Effector memory CD4-positive, alpha-beta T cell (primary cell): Measurements from ENCODE around the gene ARHGAP26.

Source experiments
- DNase-seq, 3 donors: peaks; one replicate each; pipeline ENCODE4 v3.0.0-alpha.2; 2020
- H3K27ac ChIP-seq: 2 replicates; pipeline ENCODE4 v1.7.0; 2013; ENCODE audit warnings: mild to moderate bottlenecking, low read length, moderate library complexity; ENCODE audit not compliant: insufficient read depth, poor library complexity, severe bottlenecking
- H3K27me3 ChIP-seq: replicated peaks from 2 replicates; pipeline ENCODE4 v1.7.0; 2013; ENCODE audit warnings: mild to moderate bottlenecking, low read length; ENCODE audit not compliant: insufficient read depth, control insufficient read depth, poor library complexity, severe bottlenecking
- H3K36me3 ChIP-seq: 2 replicates; pipeline ENCODE4 v1.7.0; 2013; ENCODE audit warnings: mild to moderate bottlenecking, low read length, moderate library complexity; ENCODE audit not compliant: control insufficient read depth, insufficient read depth
- H3K4me1 ChIP-seq: 2 replicates; pipeline ENCODE4 v1.7.0; 2013; ENCODE audit warnings: low read length, mild to moderate bottlenecking; ENCODE audit not compliant: control insufficient read depth, insufficient read depth, poor library complexity, severe bottlenecking
- H3K4me3 ChIP-seq: 2 replicates; pipeline ENCODE4 v1.7.0; 2013; ENCODE audit warnings: low read length, low read depth, mild to moderate bottlenecking; ENCODE audit not compliant: insufficient read depth, poor library complexity, severe bottlenecking
- H3K9me3 ChIP-seq: 2 replicates; pipeline ENCODE4 v1.7.0; 2013; ENCODE audit warnings: mild to moderate bottlenecking, low read length, moderate library complexity; ENCODE audit not compliant: control insufficient read depth

Gene ARHGAP26

GRCh38 chr5:142736247-142736632 is 33.9 kb upstream of the ARHGAP26 start:
- H3K4me1 ChIP-seq, result no peaks in the 10 kb centered on the region
- H3K36me3 ChIP-seq, result no peaks in the 10 kb centered on the region
- H3K4me3 ChIP-seq, result no peak overlapping the region
- no peak overlapping the region for H3K27ac ChIP-seq
- DNase-seq, result no peak
- H3K9me3 ChIP-seq, result no peaks in the 10 kb centered on the region
- no peaks in the 10 kb centered on the region for H3K27me3 ChIP-seq

GRCh38 chr5:142737179-142737578 is 33.0 kb upstream of the ARHGAP26 start:
- Histone ChIP-seq H3K27me3 (no peaks in the 10 kb centered on the region), H3K36me3 (no peaks in the 10 kb centered on the region), H3K9me3 (no peaks in the 10 kb centered on the region), H3K27ac (no peak overlapping the region), H3K4me1 (no peaks in the 10 kb centered on the region), H3K4me3 (no peak overlapping the region)
- no peak for DNase-seq

GRCh38 chr5:142740474-142741242 is 29.5 kb upstream of the ARHGAP26 start:
- Histone ChIP-seq H3K36me3 (no peaks in the 10 kb centered on the region), H3K27me3 (no peaks in the 10 kb centered on the region), H3K27ac (no peak overlapping the region), H3K4me3 (no peak overlapping the region), H3K4me1 (no peaks in the 10 kb centered on the region), H3K9me3 (no peaks in the 10 kb centered on the region)
- DNase-seq, result no peak

GRCh38 chr5:142743592-142744441 is 26.4 kb upstream of the ARHGAP26 start:
- Histone ChIP-seq H3K27me3 (no peaks in the 10 kb centered on the region), H3K9me3 (no peaks in the 10 kb centered on the region), H3K36me3 (no peaks in the 10 kb centered on the region), H3K4me1 (no peaks in the 10 kb centered on the region), H3K27ac (no peak overlapping the region), H3K4me3 (no peak overlapping the region)
- DNase-seq, result no peak

GRCh38 chr5:142745268-142745667 is 24.9 kb upstream of the ARHGAP26 start:
- Histone ChIP-seq H3K27ac (no peak overlapping the region), H3K36me3 (no peaks in the 10 kb centered on the region), H3K4me1 (no peaks in the 10 kb centered on the region), H3K27me3 (no peaks in the 10 kb centered on the region), H3K4me3 (no peak overlapping the region), H3K9me3 (no peaks in the 10 kb centered on the region)
- DNase-seq, result no peak

- no peak for DNase-seq
- Histone ChIP-seq H3K9me3 (no peaks in the 10 kb centered on the region), H3K27ac (no peak overlapping the region)
Observed at GRCh38 chr5:142746532-142747433, 23.4 kb upstream of the ARHGAP26 start.

GRCh38 chr5:142748132-142748531 is 22.0 kb upstream of the ARHGAP26 start:
- no peaks in the 10 kb centered on the region for H3K36me3 ChIP-seq
- H3K4me1 ChIP-seq, result no peaks in the 10 kb centered on the region
- no peaks in the 10 kb centered on the region for H3K9me3 ChIP-seq
- no peaks in the 10 kb centered on the region for H3K27me3 ChIP-seq
- no peak overlapping the region for H3K4me3 ChIP-seq
- DNase-seq, result no peak
- no peak overlapping the region for H3K27ac ChIP-seq

More at GRCh38 chr5:142746532-142747433, 23.4 kb upstream of the ARHGAP26 start:
- no peaks in the 10 kb centered on the region for H3K4me1 ChIP-seq
- H3K36me3 ChIP-seq, result no peaks in the 10 kb centered on the region
- no peaks in the 10 kb centered on the region for H3K27me3 ChIP-seq
- H3K4me3 ChIP-seq, result no peak overlapping the region

- no peak overlapping the region for H3K4me3 ChIP-seq
- no peaks in the 10 kb centered on the region for H3K9me3 ChIP-seq
- H3K27ac ChIP-seq, result no peak overlapping the region
- DNase-seq, result peak; percentile 17 to 37 (median 21)
- H3K27me3 ChIP-seq, result no peaks in the 10 kb centered on the region
- no peaks in the 10 kb centered on the region for H3K36me3 ChIP-seq
- no peaks in the 10 kb centered on the region for H3K4me1 ChIP-seq
Observed at GRCh38 chr5:142748568-142749249, 21.5 kb upstream of the ARHGAP26 start.

- Histone ChIP-seq H3K27me3 (no peaks in the 10 kb centered on the region), H3K4me3 (no peak overlapping the region), H3K27ac (no peak overlapping the region), H3K9me3 (no peaks in the 10 kb centered on the region), H3K4me1 (no peaks in the 10 kb centered on the region), H3K36me3 (no peaks in the 10 kb centered on the region)
- DNase-seq, result no peak
Observed at GRCh38 chr5:142749321-142749720, 20.9 kb upstream of the ARHGAP26 start.
